Measurements from ENCODE around the gene ZNF682.
A peak's percentile ranks its signal among the peaks of the same experiment; 100 is the strongest.
"Not testable (repeated sequence)": the region's sequence is repeated elsewhere in the genome, so short reads cannot be mapped to it uniquely, and the experiment has no call there.

Gene ZNF682

GRCh38 chr19:19997656-19998268, 41.5 kb downstream of the ZNF682 start:
- DNase-seq (ENCODE audit: low spot score): peak; percentile 76

DNA sequence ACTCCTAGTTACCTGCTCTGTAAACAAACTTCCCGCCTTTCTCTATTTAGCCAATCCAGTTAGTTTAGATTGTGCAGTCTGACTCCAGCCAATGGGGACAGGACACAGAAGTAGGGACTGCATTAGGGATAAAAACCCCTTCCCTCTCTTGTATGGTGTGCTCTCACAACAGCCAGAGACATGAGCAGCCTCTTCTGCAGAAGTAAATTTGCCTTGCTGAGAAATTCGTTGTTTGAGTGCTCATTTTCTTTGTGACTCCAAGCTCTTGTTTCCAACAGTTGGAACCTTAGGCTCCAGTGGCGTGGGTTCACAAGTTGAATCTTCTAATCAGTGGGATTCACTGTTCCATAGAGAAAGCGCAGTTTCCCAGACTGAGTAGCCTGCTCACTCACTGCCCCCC, 72.4 kb downstream of the ZNF682 start:
- DNase-seq (ENCODE audit: low spot score): no peak

DNA sequence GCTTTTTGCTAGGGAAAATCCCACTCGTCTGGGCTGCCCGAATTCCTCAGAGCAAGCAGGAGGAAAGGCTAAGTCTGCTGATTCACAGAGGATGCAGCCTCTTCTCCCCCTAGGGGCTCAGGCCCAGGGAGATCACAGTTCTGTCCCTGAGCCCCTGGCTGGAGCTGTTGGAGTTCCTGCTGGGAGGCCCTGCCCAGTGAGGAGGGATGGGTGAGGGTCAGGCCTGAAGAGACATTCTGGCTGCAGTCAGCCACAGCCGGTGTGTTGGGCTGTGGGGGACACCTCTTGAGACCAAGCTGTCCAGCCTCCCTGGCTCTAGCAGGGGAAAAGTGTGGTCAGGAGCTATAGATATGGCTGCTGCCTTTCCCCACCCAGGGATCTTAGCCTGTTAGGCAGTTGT, 73.2 kb downstream of the ZNF682 start:
- not testable (repeated sequence) for DNase-seq (ENCODE audit: low spot score)

GRCh38 chr19:19964416-19964815, 74.9 kb downstream of the ZNF682 start:
- no peak for DNase-seq (ENCODE audit: low spot score)

DNA sequence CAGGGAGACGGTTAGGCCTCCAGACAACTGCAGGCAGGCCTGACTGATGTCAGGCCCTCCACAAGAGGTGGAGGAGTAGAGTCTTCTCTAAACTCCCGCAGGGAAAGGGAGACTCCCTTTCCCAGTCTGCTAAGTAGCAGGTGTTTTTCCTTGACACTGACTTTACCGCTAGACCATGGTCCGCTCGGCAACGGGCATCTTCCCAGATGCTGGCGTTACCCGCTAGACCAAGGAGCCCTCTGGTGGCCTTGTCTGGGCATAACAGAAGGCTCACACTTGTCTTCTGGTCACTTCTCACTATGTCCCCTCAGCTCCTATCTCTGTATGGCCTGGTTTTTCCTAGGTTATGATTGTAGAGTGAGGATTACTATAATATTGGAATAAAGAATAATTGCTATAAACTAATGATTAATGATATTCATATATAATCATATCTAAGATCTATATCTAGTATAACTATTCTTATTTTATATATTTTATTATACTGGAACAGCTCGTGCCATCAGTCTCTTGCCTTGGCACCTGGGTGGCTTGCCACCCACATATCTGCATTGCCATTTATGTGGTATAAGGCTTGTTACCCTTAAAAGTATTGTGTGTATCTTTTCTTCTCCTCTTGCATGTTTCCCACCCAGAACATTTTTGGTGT, 80.0 kb downstream of the ZNF682 start:
- DNase-seq (ENCODE audit: low spot score): not testable (repeated sequence)

DNA sequence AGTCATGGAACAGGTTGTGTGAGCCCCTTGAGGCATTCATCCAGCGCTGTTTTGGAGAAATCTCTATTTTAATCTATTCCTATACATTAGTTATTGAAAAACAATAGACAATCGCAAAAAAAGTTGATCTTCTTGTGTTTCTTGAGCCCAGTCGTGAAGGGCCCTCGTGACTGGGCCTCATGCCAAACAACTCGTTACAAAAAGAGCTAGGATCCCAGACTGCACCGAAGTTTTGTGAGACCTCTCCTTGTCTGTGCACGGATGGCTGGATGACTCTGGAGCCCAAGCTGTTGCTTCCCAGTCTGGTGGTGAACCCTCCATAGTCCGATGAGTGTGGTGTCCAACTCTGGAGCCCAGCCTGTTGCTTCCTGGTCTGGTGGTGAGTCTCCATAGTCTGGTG, 81.5 kb downstream of the ZNF682 start:
- DNase-seq (ENCODE audit: low spot score): not testable (repeated sequence)

GRCh38 chr19:19956434-19957075, 82.8 kb downstream of the ZNF682 start:
- DNase-seq (ENCODE audit: low spot score): peak; percentile 82

- no peak for DNase-seq (ENCODE audit: low spot score)
Measured at GRCh38 chr19:19955208-19955607, 84.1 kb downstream of the ZNF682 start.
